Measurements from ENCODE around the gene MRPS31.
A peak's percentile ranks its signal among the peaks of the same experiment; 100 is the strongest.

The MRPS31 gene

GRCh38 chr13:40779796-40780285 lies 8.9 kb upstream of the MRPS31 start:
- no peaks in the 10 kb centered on the region for H3K27me3 ChIP-seq (replicated peaks; ENCODE audit: control insufficient read depth, insufficient read depth, low read length, poor library complexity, severe bottlenecking)
- peaks cover 21% of the 10 kb centered on the region for H3K4me1 ChIP-seq (ENCODE audit: control insufficient read depth, insufficient read depth, low read length, poor library complexity, severe bottlenecking)
- no peaks in the 10 kb centered on the region for H3K36me3 ChIP-seq (ENCODE audit: control insufficient read depth, insufficient read depth, low read length)
- no peak for DNase-seq
- H3K9me3 ChIP-seq (ENCODE audit: control insufficient read depth, low read length): no peaks in the 10 kb centered on the region
- H3K27ac ChIP-seq (ENCODE audit: insufficient read depth, low read length, poor library complexity, severe bottlenecking): no peak overlapping the region
- H3K4me3 ChIP-seq (ENCODE audit: insufficient read depth, low read depth, low read length, poor library complexity, severe bottlenecking): no peak overlapping the region

GRCh38 chr13:40779049-40779448 lies 8.1 kb upstream of the MRPS31 start:
- peak overlapping the region; percentile 10 for H3K27ac ChIP-seq (ENCODE audit: insufficient read depth, low read length, poor library complexity, severe bottlenecking)

GRCh38 chr13:40777809-40778175 lies 6.8 kb upstream of the MRPS31 start:
- H3K27ac ChIP-seq (ENCODE audit: insufficient read depth, low read length, poor library complexity, severe bottlenecking): peak overlapping the region; percentile 79
- peaks cover 21% of the 10 kb centered on the region for H3K4me1 ChIP-seq (ENCODE audit: control insufficient read depth, insufficient read depth, low read length, poor library complexity, severe bottlenecking)
- no peak overlapping the region for H3K4me3 ChIP-seq (ENCODE audit: insufficient read depth, low read depth, low read length, poor library complexity, severe bottlenecking)
- H3K27me3 ChIP-seq (replicated peaks; ENCODE audit: control insufficient read depth, insufficient read depth, low read length, poor library complexity, severe bottlenecking): no peaks in the 10 kb centered on the region
- H3K36me3 ChIP-seq (ENCODE audit: control insufficient read depth, insufficient read depth, low read length): no peaks in the 10 kb centered on the region
- no peak for DNase-seq
- no peaks in the 10 kb centered on the region for H3K9me3 ChIP-seq (ENCODE audit: control insufficient read depth, low read length)

More at GRCh38 chr13:40779049-40779448, 8.1 kb upstream of the MRPS31 start:
- no peak for DNase-seq
- H3K27me3 ChIP-seq (replicated peaks; ENCODE audit: control insufficient read depth, insufficient read depth, low read length, poor library complexity, severe bottlenecking): no peaks in the 10 kb centered on the region
- H3K9me3 ChIP-seq (ENCODE audit: control insufficient read depth, low read length): no peaks in the 10 kb centered on the region
- peaks cover 21% of the 10 kb centered on the region for H3K4me1 ChIP-seq (ENCODE audit: control insufficient read depth, insufficient read depth, low read length, poor library complexity, severe bottlenecking)
- no peak overlapping the region for H3K4me3 ChIP-seq (ENCODE audit: insufficient read depth, low read depth, low read length, poor library complexity, severe bottlenecking)
- H3K36me3 ChIP-seq (ENCODE audit: control insufficient read depth, insufficient read depth, low read length): no peaks in the 10 kb centered on the region

GRCh38 chr13:40777166-40777808 lies 6.3 kb upstream of the MRPS31 start:
- Histone ChIP-seq H3K27me3 (replicated peaks; ENCODE audit: control insufficient read depth, insufficient read depth, low read length, poor library complexity, severe bottlenecking) (no peaks in the 10 kb centered on the region), H3K4me3 (ENCODE audit: insufficient read depth, low read depth, low read length, poor library complexity, severe bottlenecking) (peak overlapping the region; percentile 22), H3K4me1 (ENCODE audit: control insufficient read depth, insufficient read depth, low read length, poor library complexity, severe bottlenecking) (peaks cover 21% of the 10 kb centered on the region), H3K27ac (ENCODE audit: insufficient read depth, low read length, poor library complexity, severe bottlenecking) (peak overlapping the region; percentile 79), H3K9me3 (ENCODE audit: control insufficient read depth, low read length) (no peaks in the 10 kb centered on the region), H3K36me3 (ENCODE audit: control insufficient read depth, insufficient read depth, low read length) (no peaks in the 10 kb centered on the region)
- DNase-seq: peak in 1 of 3 donors; percentile 21

- peak; percentile 47 to 66 (median 65) for DNase-seq
- Histone ChIP-seq H3K4me3 (ENCODE audit: insufficient read depth, low read depth, low read length, poor library complexity, severe bottlenecking) (peak overlapping the region; percentile 22), H3K36me3 (ENCODE audit: control insufficient read depth, insufficient read depth, low read length) (no peaks in the 10 kb centered on the region), H3K27me3 (replicated peaks; ENCODE audit: control insufficient read depth, insufficient read depth, low read length, poor library complexity, severe bottlenecking) (no peaks in the 10 kb centered on the region), H3K4me1 (ENCODE audit: control insufficient read depth, insufficient read depth, low read length, poor library complexity, severe bottlenecking) (peaks cover 21% of the 10 kb centered on the region), H3K9me3 (ENCODE audit: control insufficient read depth, low read length) (no peaks in the 10 kb centered on the region), H3K27ac (ENCODE audit: insufficient read depth, low read length, poor library complexity, severe bottlenecking) (peak overlapping the region; percentile 79)
Observed at GRCh38 chr13:40776681-40777165, 5.7 kb upstream of the MRPS31 start.

GRCh38 chr13:40776232-40776631 lies 5.2 kb upstream of the MRPS31 start:
- Histone ChIP-seq H3K36me3 (ENCODE audit: control insufficient read depth, insufficient read depth, low read length) (no peaks in the 10 kb centered on the region), H3K27ac (ENCODE audit: insufficient read depth, low read length, poor library complexity, severe bottlenecking) (peak overlapping the region; percentile 79), H3K9me3 (ENCODE audit: control insufficient read depth, low read length) (no peaks in the 10 kb centered on the region), H3K27me3 (replicated peaks; ENCODE audit: control insufficient read depth, insufficient read depth, low read length, poor library complexity, severe bottlenecking) (no peaks in the 10 kb centered on the region), H3K4me3 (ENCODE audit: insufficient read depth, low read depth, low read length, poor library complexity, severe bottlenecking) (peak overlapping the region; percentile 22), H3K4me1 (ENCODE audit: control insufficient read depth, insufficient read depth, low read length, poor library complexity, severe bottlenecking) (peaks cover 21% of the 10 kb centered on the region)
- DNase-seq: no peak

GRCh38 chr13:40774672-40775071 lies 3.7 kb upstream of the MRPS31 start:
- H3K27me3 ChIP-seq (replicated peaks; ENCODE audit: control insufficient read depth, insufficient read depth, low read length, poor library complexity, severe bottlenecking): no peaks in the 10 kb centered on the region
- DNase-seq: no peak
- H3K4me3 ChIP-seq (ENCODE audit: insufficient read depth, low read depth, low read length, poor library complexity, severe bottlenecking): no peak overlapping the region
- no peak overlapping the region for H3K27ac ChIP-seq (ENCODE audit: insufficient read depth, low read length, poor library complexity, severe bottlenecking)
- H3K9me3 ChIP-seq (ENCODE audit: control insufficient read depth, low read length): no peaks in the 10 kb centered on the region
- H3K4me1 ChIP-seq (ENCODE audit: control insufficient read depth, insufficient read depth, low read length, poor library complexity, severe bottlenecking): peaks cover 29% of the 10 kb centered on the region
- H3K36me3 ChIP-seq (ENCODE audit: control insufficient read depth, insufficient read depth, low read length): no peaks in the 10 kb centered on the region

GRCh38 chr13:40772765-40773473 lies 1.9 kb upstream of the MRPS31 start:
- no peak for DNase-seq
- no peaks in the 10 kb centered on the region for H3K27me3 ChIP-seq (replicated peaks; ENCODE audit: control insufficient read depth, insufficient read depth, low read length, poor library complexity, severe bottlenecking)
- peaks cover 31% of the 10 kb centered on the region for H3K4me1 ChIP-seq (ENCODE audit: control insufficient read depth, insufficient read depth, low read length, poor library complexity, severe bottlenecking)
- H3K4me3 ChIP-seq (ENCODE audit: insufficient read depth, low read depth, low read length, poor library complexity, severe bottlenecking): no peak overlapping the region
- H3K9me3 ChIP-seq (ENCODE audit: control insufficient read depth, low read length): no peaks in the 10 kb centered on the region
- no peaks in the 10 kb centered on the region for H3K36me3 ChIP-seq (ENCODE audit: control insufficient read depth, insufficient read depth, low read length)
- no peak overlapping the region for H3K27ac ChIP-seq (ENCODE audit: insufficient read depth, low read length, poor library complexity, severe bottlenecking)

GRCh38 chr13:40770609-40770933 lies 419 bp downstream of the MRPS31 start:
- DNase-seq: no peak
- Histone ChIP-seq H3K4me1 (ENCODE audit: control insufficient read depth, insufficient read depth, low read length, poor library complexity, severe bottlenecking) (peaks cover 14% of the 10 kb centered on the region), H3K27me3 (replicated peaks; ENCODE audit: control insufficient read depth, insufficient read depth, low read length, poor library complexity, severe bottlenecking) (no peaks in the 10 kb centered on the region), H3K27ac (ENCODE audit: insufficient read depth, low read length, poor library complexity, severe bottlenecking) (peak overlapping the region; percentile 89), H3K36me3 (ENCODE audit: control insufficient read depth, insufficient read depth, low read length) (no peaks in the 10 kb centered on the region), H3K9me3 (ENCODE audit: control insufficient read depth, low read length) (no peaks in the 10 kb centered on the region), H3K4me3 (ENCODE audit: insufficient read depth, low read depth, low read length, poor library complexity, severe bottlenecking) (peak overlapping the region; percentile 96)

GRCh38 chr13:40769970-40770369 lies 1.0 kb downstream of the MRPS31 start:
- peaks cover 14% of the 10 kb centered on the region for H3K4me1 ChIP-seq (ENCODE audit: control insufficient read depth, insufficient read depth, low read length, poor library complexity, severe bottlenecking)
- no peaks in the 10 kb centered on the region for H3K9me3 ChIP-seq (ENCODE audit: control insufficient read depth, low read length)
- no peaks in the 10 kb centered on the region for H3K36me3 ChIP-seq (ENCODE audit: control insufficient read depth, insufficient read depth, low read length)
- H3K4me3 ChIP-seq (ENCODE audit: insufficient read depth, low read depth, low read length, poor library complexity, severe bottlenecking): peak overlapping the region; percentile 96
- DNase-seq: no peak
- H3K27ac ChIP-seq (ENCODE audit: insufficient read depth, low read length, poor library complexity, severe bottlenecking): peak overlapping the region; percentile 89
- no peaks in the 10 kb centered on the region for H3K27me3 ChIP-seq (replicated peaks; ENCODE audit: control insufficient read depth, insufficient read depth, low read length, poor library complexity, severe bottlenecking)

Data from effector memory CD4-positive, alpha-beta T cell (primary cell).